Stimulated activated naive B cell treated with anti-CD40 and anti-IgM and Interleukin-4, amounts not matched to agents 10 μg/mL and 1 μg/mL and 100 μg/mL, for 72 hours (primary cell): ENCODE data around the gene NMBR.

Experiments
- ATAC-seq, 2 donors: fragments of 150-1000 bp; cut with Tn5 transposase; replicated peaks; 2 replicates each; pipeline ENCODE4 v1.10.0; 2021; ENCODE audit warnings: moderate library complexity in 1 of 2
- DNase-seq: peaks from one replicate; pipeline ENCODE4 v3.0.0; 2021
- H3K27ac Mint-ChIP-seq: one replicate; pipeline ENCODE4 v1.8.0; 2022; ENCODE audit warnings: mild to moderate bottlenecking, mixed read lengths
- H3K27me3 Mint-ChIP-seq, 2 donors: one replicate each; pipeline ENCODE4 v1.8.0; 2022; ENCODE audit warnings: mixed read lengths in 2 of 2
- H3K36me3 Mint-ChIP-seq, 2 donors: one replicate each; pipeline ENCODE4 v1.8.0; 2022; ENCODE audit warnings: mixed read lengths in 2 of 2, mild to moderate bottlenecking in 1 of 2
- H3K4me1 Mint-ChIP-seq, 2 donors: one replicate each; pipeline ENCODE4 v1.8.0; 2022; ENCODE audit warnings: mixed read lengths in 2 of 2, mild to moderate bottlenecking in 1 of 2
- H3K4me3 Mint-ChIP-seq, 2 donors: one replicate each; pipeline ENCODE4 v1.8.0; 2022; ENCODE audit warnings: mild to moderate bottlenecking in 2 of 2, mixed read lengths in 2 of 2, moderate library complexity in 1 of 2
- H3K9me3 Mint-ChIP-seq, 2 donors: one replicate each; pipeline ENCODE4 v1.8.0; 2022; ENCODE audit warnings: mixed read lengths in 2 of 2, mild to moderate bottlenecking in 1 of 2

Gene NMBR

DNA sequence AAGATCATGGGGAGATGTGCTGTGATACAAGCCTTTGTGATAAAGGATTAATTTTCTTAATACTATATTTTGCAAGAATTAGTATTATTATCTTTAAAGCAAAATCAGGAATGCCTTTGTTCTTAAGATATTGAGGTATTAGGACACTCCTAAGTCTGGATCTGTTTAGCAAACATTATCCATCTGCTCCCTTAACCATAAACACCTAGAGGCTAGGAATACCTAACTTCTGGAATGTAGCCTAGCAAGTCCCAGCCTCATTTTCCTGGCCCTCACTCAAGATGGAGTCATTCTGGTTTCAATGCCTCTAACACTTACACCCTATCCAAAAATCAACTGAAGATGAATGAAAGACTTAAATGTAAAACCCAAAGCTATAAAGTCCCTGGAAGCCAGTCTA lies 120.5 kb downstream of the NMBR start:
- no peak overlapping the region for H3K4me3 Mint-ChIP-seq
- peaks cover 13 to 19% of the 10 kb centered on the region in 2 donors for H3K9me3 Mint-ChIP-seq
- ATAC-seq (no peak), DNase-seq (no peak)
- H3K4me1 Mint-ChIP-seq: no peaks in the 10 kb centered on the region
- no peaks in the 10 kb centered on the region for H3K27me3 Mint-ChIP-seq
- H3K36me3 Mint-ChIP-seq: peaks cover 0 to 4% of the 10 kb centered on the region in 2 donors
- no peak overlapping the region for H3K27ac Mint-ChIP-seq
